ENCODE results near the gene KIAA1614. TPM values are rescaled to one million over a fixed set of nuclear protein-coding genes. Genes with fewer than 3 reads are reported as not detected.

The KIAA1614 gene, protein sequence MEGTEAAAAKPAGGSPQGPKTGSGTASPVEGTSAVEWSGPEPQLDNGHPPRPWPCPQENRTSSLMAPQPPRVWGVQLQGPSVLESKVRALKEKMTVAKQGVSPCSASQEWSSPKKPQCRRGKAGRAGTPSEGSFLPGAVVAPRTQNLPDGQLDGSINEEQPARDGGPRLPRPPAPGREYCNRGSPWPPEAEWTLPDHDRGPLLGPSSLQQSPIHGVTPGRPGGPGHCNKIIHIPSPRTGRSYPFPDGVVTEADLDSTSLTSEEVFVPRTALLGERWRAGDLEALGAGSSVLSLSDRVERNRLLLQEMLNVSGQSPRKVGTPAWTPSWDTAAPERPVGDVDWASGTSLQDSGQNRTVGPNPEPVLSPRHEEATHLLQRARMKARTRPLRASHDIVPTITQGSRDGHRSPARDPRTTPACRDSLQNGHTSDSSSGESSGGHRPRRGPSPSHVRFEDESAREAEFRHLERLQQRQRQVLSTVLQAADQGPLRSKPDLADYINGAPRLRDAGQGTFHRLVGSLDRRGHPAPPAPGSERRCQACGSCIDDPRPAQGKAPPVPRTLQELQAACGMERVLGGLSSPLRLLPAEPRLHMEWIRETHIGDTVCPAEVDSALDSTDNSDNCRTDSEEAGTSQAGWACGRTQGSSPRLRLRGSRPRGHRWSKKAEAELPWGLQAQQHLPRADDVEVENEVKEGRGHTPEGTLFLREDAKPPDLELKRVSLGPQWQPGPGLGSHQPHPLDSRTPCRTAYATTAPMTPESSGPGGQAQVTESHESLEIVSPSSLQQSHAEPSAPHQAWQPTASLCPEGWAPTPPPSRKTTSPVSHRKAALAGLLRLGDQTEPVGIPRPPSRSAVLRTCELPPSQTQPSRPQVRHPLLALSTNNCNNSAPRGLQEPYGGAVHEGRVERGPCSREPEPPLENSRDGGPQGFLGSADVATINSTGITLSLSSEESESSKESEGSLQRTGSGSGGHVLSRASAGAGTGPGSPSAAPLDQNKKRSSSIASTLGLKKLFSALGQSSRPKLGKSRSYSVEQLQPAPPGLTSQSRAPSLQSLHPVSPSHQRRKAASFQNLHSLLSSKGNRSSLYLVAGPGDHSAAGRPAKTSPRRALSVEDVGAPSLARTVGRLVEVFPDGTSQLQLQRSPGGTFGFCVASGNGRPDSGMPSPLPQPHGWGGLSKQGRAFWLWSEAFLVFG
- total RNA-seq = 3.9 and 4.2 TPM in 2 replicates

GRCh38 chr1:180912801-180913565 is at the start of gene KIAA1614:
Gene KIAA1614, plus strand, starts transcription at chr1:180912897. Its CDS starts 347 bp downstream, at chr1:180913244.

Other genes starting within 250 kb of the KIAA1614 start
- 16.9 and 19.5 TPM in 2 replicates for gene STX6, start 110.0 kb downstream of the KIAA1614 start, total RNA-seq
- 4.9 and 9.0 TPM in 2 replicates for gene MR1, start 121.1 kb downstream of the KIAA1614 start, total RNA-seq
- gene IER5, start 175.8 kb downstream of the KIAA1614 start, total RNA-seq = 21.0 and 37.5 TPM in 2 replicates

Measured in placental pericyte (primary cell).